Type B pancreatic cell (in vitro differentiated cells): ENCODE measurements around the gene NPFF. TPM values are rescaled to one million over a fixed set of nuclear protein-coding genes. Genes with fewer than 3 reads are reported as not detected.

Source experiments
- DNase-seq: peaks from one replicate; pipeline ENCODE4 v3.0.0; 2021; ENCODE audit warnings: mixed read lengths; ENCODE audit not compliant: unreplicated experiment; ENCODE audit errors: extremely low spot score
- H3K27ac Mint-ChIP-seq: 2 replicates; pipeline ENCODE4 v1.8.0; 2021; ENCODE audit warnings: mild to moderate bottlenecking, mixed read lengths
- H3K27me3 Mint-ChIP-seq: 2 replicates; pipeline ENCODE4 v1.8.0; 2021; ENCODE audit warnings: mixed read lengths
- H3K36me3 Mint-ChIP-seq: 2 replicates; pipeline ENCODE4 v1.8.0; 2021; ENCODE audit warnings: mixed read lengths
- H3K4me1 Mint-ChIP-seq: one replicate; pipeline ENCODE4 v1.8.0; 2021; ENCODE audit warnings: mixed read lengths; ENCODE audit not compliant: unreplicated experiment
- H3K4me3 Mint-ChIP-seq: 2 replicates; pipeline ENCODE4 v1.8.0; 2021; ENCODE audit warnings: mild to moderate bottlenecking, mixed read lengths
- H3K9me3 Mint-ChIP-seq: 2 replicates; pipeline ENCODE4 v1.8.0; 2021; ENCODE audit warnings: mixed read lengths
- total RNA-seq: library from RNA; stranded (reverse); gene quantifications from 2 replicates; pipeline ENCODE4 v1.2.1, GENCODE V29; 2021; ENCODE audit warnings: low replicate concordance
- TF ChIP-seq, protein P1 (sequence below): fragments of 200-600 bp; sonication (generic); conservative IDR thresholded peaks from 2 replicates; pipeline ENCODE4 v1.5.0; 2021; ENCODE audit warnings: antibody characterized with exemption, mild to moderate bottlenecking

Gene NPFF
- total RNA-seq, 1 donor from 2014 or later: not detected

DNA sequence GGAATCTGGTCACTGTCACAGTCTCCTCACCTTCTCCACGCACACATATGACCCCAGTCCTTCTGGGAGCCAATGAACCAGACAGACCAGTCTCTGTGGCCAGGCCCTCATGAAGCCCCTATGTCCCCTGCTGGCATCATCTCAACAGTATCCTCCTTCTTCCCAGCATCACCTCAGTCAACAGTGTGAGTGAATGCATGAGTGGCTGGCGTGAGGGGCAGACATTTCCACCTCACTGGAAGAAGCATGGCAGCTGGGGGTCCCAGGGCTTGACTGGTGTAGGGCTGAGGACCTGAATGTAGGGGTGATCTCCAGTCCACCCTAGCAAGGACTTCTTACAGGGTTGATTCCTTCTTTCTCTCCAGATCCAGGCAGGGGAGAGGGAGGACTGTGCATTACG lies 9.8 kb downstream of the NPFF start:
- Mint-ChIP-seq H3K9me3 (peaks cover 3% of the 10 kb centered on the region), H3K36me3 (no peaks in the 10 kb centered on the region), H3K4me1 (peaks cover 52% of the 10 kb centered on the region), H3K4me3 (peak overlapping the region; percentile 91), H3K27me3 (no peaks in the 10 kb centered on the region), H3K27ac (peak overlapping the region; percentile 85)
- DNase-seq: no peak
- TF ChIP-seq, protein P1, sequence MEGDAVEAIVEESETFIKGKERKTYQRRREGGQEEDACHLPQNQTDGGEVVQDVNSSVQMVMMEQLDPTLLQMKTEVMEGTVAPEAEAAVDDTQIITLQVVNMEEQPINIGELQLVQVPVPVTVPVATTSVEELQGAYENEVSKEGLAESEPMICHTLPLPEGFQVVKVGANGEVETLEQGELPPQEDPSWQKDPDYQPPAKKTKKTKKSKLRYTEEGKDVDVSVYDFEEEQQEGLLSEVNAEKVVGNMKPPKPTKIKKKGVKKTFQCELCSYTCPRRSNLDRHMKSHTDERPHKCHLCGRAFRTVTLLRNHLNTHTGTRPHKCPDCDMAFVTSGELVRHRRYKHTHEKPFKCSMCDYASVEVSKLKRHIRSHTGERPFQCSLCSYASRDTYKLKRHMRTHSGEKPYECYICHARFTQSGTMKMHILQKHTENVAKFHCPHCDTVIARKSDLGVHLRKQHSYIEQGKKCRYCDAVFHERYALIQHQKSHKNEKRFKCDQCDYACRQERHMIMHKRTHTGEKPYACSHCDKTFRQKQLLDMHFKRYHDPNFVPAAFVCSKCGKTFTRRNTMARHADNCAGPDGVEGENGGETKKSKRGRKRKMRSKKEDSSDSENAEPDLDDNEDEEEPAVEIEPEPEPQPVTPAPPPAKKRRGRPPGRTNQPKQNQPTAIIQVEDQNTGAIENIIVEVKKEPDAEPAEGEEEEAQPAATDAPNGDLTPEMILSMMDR: no peak

DNA sequence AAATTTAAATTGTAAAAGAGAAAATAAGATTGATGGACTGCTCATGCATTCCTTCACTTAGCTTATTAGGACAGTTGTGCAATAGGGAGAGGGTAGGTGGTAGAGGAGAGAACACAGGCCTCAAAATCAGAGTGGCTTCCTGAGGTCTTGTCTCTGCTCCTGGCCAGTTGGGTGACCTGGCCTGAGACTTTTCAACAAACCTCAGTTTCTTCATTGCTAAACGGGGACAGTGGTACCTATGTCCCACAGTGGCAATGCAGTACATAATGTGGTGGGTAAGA lies 10.6 kb downstream of the NPFF start:
- H3K4me3 Mint-ChIP-seq: peak overlapping the region; percentile 81
- no peaks in the 10 kb centered on the region for H3K27me3 Mint-ChIP-seq
- H3K27ac Mint-ChIP-seq: peak overlapping the region; percentile 85
- DNase-seq: no peak
- peaks cover 51% of the 10 kb centered on the region for H3K4me1 Mint-ChIP-seq
- no peaks in the 10 kb centered on the region for H3K36me3 Mint-ChIP-seq
- TF ChIP-seq, protein P1: no peak
- H3K9me3 Mint-ChIP-seq: peaks cover 3% of the 10 kb centered on the region

DNA sequence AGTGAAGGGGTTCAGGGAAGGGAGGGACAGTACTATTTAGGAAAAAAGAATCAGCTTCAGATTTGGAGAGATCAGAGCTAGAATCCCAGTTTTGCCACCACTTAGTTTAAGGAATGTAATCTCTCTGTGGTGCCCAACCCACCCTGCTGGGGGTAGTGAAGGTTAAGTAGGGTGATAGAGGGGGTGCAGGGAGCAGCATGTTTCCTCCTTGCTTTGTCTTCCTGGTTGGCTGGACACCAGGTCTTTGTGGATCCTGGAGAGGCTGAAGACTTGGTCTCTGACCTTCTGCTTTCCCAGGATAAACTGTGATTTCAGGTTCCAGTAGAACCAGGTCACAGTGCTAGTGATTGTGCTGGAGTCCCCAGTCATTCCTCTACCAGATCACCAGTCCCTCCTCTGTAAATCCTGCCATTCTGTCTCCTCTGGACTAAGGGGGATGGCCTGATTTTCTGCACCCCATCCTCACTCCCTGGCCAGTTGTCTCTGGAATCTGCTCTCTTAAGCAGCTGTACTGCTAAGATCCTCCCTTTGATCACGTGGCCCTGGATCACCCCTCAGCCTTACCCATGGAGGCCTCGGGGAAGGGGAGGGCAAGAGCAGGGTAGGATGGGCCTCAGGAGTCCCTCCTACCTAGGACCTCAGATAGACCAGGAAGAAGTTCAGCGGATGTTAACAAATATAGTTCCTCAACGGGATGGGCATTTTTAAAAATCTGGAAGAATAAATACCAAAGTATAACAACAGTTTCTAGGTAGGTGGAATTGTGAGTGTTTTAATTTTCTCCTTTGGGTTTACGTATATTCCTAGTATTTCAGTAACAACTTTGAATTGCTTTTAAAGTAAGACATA lies 11.2 kb downstream of the NPFF start:
- peaks cover 51% of the 10 kb centered on the region for H3K4me1 Mint-ChIP-seq

DNA sequence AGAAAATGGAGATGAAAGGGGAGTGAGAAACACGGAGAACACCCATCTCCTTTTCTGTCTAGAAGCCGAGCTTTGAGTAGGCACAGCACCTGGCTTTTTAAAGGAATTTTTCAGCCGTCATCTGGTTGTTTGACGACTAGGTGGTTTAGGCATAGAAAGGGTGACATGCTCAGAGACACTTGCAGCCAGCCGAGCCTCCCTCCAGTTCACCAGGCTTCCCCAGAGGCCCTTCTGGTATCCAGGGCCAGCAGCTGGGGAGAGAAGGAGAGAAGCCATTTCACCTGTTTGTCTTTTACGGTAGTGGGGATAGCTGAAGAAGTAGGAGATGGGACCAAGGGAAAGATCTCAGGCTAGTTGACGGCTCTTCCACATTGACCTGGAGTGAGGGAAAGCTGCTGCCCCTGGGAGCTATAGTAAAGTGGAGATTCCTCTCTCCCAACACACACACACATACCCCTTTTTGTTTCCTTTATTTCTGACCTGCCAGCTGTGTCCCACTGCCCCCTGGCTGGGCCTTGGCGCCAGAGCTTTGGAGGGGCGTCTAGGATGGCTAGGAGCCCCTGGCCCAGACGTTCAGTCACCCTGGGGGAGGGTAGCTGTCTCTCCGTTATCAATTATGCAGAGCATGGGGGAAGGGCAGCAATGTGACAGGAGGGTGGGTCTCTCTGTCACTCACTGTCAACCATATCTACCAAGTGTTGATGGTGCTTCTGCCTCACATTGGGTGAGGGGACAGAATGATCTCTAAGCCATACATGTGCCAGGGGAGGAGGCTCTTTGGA lies 13.5 kb downstream of the NPFF start:
- Mint-ChIP-seq H3K9me3 (peaks cover 3% of the 10 kb centered on the region), H3K27me3 (no peaks in the 10 kb centered on the region), H3K4me3 (peak overlapping the region; percentile 97), H3K36me3 (peaks cover 5% of the 10 kb centered on the region), H3K4me1 (peaks cover 50% of the 10 kb centered on the region), H3K27ac (peak overlapping the region; percentile 97)
- DNase-seq: no peak
- TF ChIP-seq, protein P1: no peak

More for the DNA sequence above, 11.2 kb downstream of the NPFF start:
- TF ChIP-seq, protein P1: no peak
- Mint-ChIP-seq H3K9me3 (peaks cover 3% of the 10 kb centered on the region), H3K36me3 (no peaks in the 10 kb centered on the region), H3K27ac (peak overlapping the region; percentile 85), H3K4me3 (peak overlapping the region; percentile 81), H3K27me3 (no peaks in the 10 kb centered on the region)
- no peak for DNase-seq

DNA sequence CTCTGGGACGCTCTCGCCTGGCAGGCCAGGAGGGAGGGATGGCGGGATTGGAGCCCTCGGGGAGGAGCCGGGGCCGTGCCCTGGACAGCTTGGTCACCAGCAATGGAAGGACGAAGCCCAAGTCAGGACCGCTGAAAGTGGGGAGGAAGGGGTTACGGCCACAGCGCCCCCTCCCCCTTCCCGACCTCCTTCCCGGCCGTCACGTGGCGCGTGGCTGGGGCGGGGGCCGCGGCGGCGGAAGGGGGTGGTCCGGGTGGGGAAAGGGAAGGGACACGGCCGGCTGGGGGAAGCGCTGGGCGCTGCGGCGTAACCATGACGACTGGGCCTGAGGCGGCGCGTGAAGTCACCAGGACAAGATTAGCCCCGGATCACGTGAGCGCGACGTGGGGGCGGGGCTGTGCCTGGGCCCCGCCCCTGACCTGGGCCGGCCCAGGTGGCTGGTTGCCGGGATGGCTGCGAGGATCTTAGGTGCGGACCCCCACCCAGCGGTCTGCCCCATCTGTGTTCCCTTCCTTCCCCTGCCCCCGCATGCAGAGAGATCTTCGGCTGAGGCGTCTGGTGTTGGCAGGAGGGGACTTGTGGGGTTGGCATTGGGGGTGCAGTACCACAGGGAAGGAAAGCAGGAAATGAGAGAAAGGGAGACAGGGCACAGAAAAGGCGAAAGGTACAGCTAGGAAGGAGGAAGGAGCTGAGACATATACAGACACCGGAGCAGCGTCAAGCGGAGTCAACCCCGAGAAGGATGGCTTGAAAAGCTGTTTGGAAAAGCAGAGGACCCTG lies 14.3 kb downstream of the NPFF start:
- TF ChIP-seq, protein P1: no peak
- H3K27me3 Mint-ChIP-seq: no peaks in the 10 kb centered on the region
- peak; percentile 97 for DNase-seq
- peaks cover 5% of the 10 kb centered on the region for H3K36me3 Mint-ChIP-seq
- peak overlapping the region; percentile 97 for H3K4me3 Mint-ChIP-seq
- peaks cover 44% of the 10 kb centered on the region for H3K4me1 Mint-ChIP-seq
- peaks cover 3% of the 10 kb centered on the region for H3K9me3 Mint-ChIP-seq
- peak overlapping the region; percentile 97 for H3K27ac Mint-ChIP-seq
